Kidney (tissue), 22 donors: ENCODE measurements around the gene KCNE4. TPM values are rescaled to one million over a fixed set of nuclear protein-coding genes. Genes with fewer than 3 reads are reported as not detected.

ENCODE experiments used
- DNase-seq, 5 donors: peaks; one replicate each; pipeline ENCODE4 v3.0.0-alpha.2; 2013 to 2020
- FAIRE-seq: peaks from 2 replicates; lab custom pipeline; 2012; peaks lifted over from hg19 to GRCh38; lab: Jason Lieb, UNC
- H3K27ac ChIP-seq, 2 donors: one replicate each; pipeline ENCODE4 v1.7.0; 2013; ENCODE audit warnings: low read depth in 2 of 2, low read length in 2 of 2, inconsistent platforms in 1 of 2
- H3K27me3 ChIP-seq: one replicate; pipeline ENCODE4 v1.7.1; 2013; ENCODE audit warnings: low read length, inconsistent platforms; ENCODE audit not compliant: control insufficient read depth, insufficient read depth
- H3K36me3 ChIP-seq, 3 donors: one replicate each; pipeline versions ENCODE4 v1.7.0 to v1.7.1; 2013; ENCODE audit warnings: low read length in 3 of 3, control low read depth in 1 of 3, inconsistent platforms in 1 of 3; ENCODE audit not compliant: insufficient read depth in 3 of 3, control insufficient read depth in 2 of 3
- H3K4me1 ChIP-seq, 3 donors: one replicate each; pipeline versions ENCODE4 v1.7.0 to v1.7.1; 2013; ENCODE audit warnings: low read length in 3 of 3, inconsistent platforms in 1 of 3, low read depth in 1 of 3; ENCODE audit not compliant: control insufficient read depth in 2 of 3, insufficient read depth in 2 of 3
- H3K4me3 ChIP-seq, 3 donors: one replicate each; pipeline versions ENCODE4 v1.7.0 to v1.8.1; 2013; ENCODE audit warnings: low read length in 3 of 3, control low read depth in 1 of 3, inconsistent platforms in 1 of 3
- H3K9ac ChIP-seq, 3 donors: one replicate each; pipeline versions ENCODE4 v1.7.0 to v1.7.1; 2013; ENCODE audit warnings: low read length in 3 of 3, control low read depth in 1 of 3, inconsistent platforms in 1 of 3
- H3K9me3 ChIP-seq, 3 donors: one replicate each; pipeline versions ENCODE4 v1.7.0 to v1.7.1; 2013; ENCODE audit warnings: low read length in 3 of 3, control low read depth in 1 of 3, inconsistent platforms in 1 of 3; ENCODE audit not compliant: control insufficient read depth in 2 of 3, insufficient read depth in 1 of 3
- intact Hi-C: fragments of 100-400 bp; cut with DNase I; formaldehyde crosslinking; loops from one replicate; pipeline ENCODE4 v1.11.1; 2022
- long read RNA-seq, 10 donors: library from polyadenylated mRNA in 1 of 10; unstranded in 1 of 10; transcript quantifications; one replicate each; pipeline ENCODE4 v2.0.0 and lab custom pipeline, GENCODE V29; 2021 to 2026
- polyA plus RNA-seq: library from polyadenylated mRNA; stranded (reverse); fragments of 350-450 nt; fragmentation: Illumina TruSeq; extraction: RNeasy Lipid Tissue Mini Kit (QIAGEN cat#74804); gene quantifications from one replicate; pipeline ENCODE4 v1.2.3, GENCODE V29; 2014; ENCODE audit warnings: low read depth, low replicate concordance; ENCODE audit not compliant: insufficient read depth
- total RNA-seq: library from RNA; stranded (reverse); fragmentation: NEBNext Ultra II Directional; extraction: Animal tissue kit (Norgen Biotek cat#: 25700); gene quantifications from one replicate; pipeline ENCODE4 v1.2.1, GENCODE V29; 2021
- TF ChIP-seq, protein P1 (sequence below): IDR thresholded peaks from 3 replicates; pipeline ENCODE4 v1.5.1; 2012; ENCODE audit warnings: mild to moderate bottlenecking, moderate library complexity, borderline replicate concordance; ENCODE audit not compliant: insufficient read depth; ENCODE audit errors: extremely low read depth
- donor health status: control.
- donor health status: control.
- donor health status: control.
- donor health status: control.
- donor health status: control.
- donor health status: DM: yes; HTN: yes; CAD: no.
- donor health status: Normal renal cell carcinoma (clear cell type).

KCNE4 gene, protein sequence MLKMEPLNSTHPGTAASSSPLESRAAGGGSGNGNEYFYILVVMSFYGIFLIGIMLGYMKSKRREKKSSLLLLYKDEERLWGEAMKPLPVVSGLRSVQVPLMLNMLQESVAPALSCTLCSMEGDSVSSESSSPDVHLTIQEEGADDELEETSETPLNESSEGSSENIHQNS
- total RNA-seq (4.2 TPM), polyA plus RNA-seq (4.0 TPM)
- long read RNA-seq, donor 1, partial matches to known transcripts = 0 of 2 reads
- long read RNA-seq, donor 1, other reads (novel, unspliced or antisense) = 0 of 2 reads
- long read RNA-seq, donor 2, partial matches to known transcripts = 0 of 3 reads
- long read RNA-seq, donor 2, other reads (novel, unspliced or antisense) = 0 of 3 reads
- long read RNA-seq, donor 3, partial matches to known transcripts = 0 of 2 reads
- long read RNA-seq, donor 3, other reads (novel, unspliced or antisense) = 0 of 2 reads
- long read RNA-seq, donor 4, transcript KCNE4-201 (2 exons, 3,291 nt) = major isoform, 5 of 5 reads
- long read RNA-seq, donor 4, partial matches to known transcripts = 0 of 5 reads
- long read RNA-seq, donor 4, other reads (novel, unspliced or antisense) = 0 of 5 reads
- long read RNA-seq, donor 5, partial matches to known transcripts = 0 of 1 reads
- long read RNA-seq, donor 5, other reads (novel, unspliced or antisense) = 0 of 1 reads
- long read RNA-seq, donor 6 = 0 reads
- long read RNA-seq, donor 7, partial matches to known transcripts = 0 of 2 reads
- long read RNA-seq, donor 7, other reads (novel, unspliced or antisense) = 1 of 2 reads
- long read RNA-seq, donor 8, partial matches to known transcripts = 0 of 2 reads
- long read RNA-seq, donor 8, other reads (novel, unspliced or antisense) = 0 of 2 reads
- long read RNA-seq, donor 9 = 0 reads
- long read RNA-seq, donor 10, partial matches to known transcripts = 0 of 2 reads
- long read RNA-seq, donor 10, other reads (novel, unspliced or antisense) = 0 of 2 reads

DNA sequence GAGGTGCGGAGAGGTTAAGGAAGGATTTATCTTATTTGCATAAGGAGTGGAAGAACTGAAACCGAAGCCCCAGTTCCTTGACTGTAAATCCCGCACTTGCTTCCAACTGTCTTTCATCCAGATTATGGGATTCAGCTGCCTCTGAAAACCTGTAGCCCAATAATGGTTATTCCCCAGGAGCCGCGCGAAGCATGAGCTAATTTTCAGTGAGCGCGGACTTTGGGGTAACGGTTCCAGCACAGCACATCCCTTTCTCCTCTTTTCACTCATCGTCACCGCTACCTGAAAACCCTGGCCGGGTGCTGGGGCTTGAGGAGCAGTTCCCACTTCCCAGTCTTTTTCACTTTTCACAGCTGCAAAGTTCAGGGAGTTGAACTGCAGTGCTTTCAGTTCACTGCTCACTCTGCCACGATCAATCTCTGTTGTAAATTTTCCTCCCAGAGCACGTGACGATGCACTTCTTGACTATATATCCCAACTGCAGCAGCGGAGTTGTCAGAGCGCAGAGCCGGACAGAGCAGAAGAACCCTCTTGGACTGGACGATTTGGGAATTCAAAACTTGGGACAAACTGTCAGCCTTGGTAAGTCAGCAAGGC lies at the start of gene KCNE4:
TSS of gene KCNE4 (plus strand) at position 498 of the 597 bp plus-strand sequence. CDS start 641 bp downstream, outside the sequence.
- H3K4me1 ChIP-seq = peaks cover 0 to 3% (median 0%) of the 10 kb centered on the region in 3 donors

DNA sequence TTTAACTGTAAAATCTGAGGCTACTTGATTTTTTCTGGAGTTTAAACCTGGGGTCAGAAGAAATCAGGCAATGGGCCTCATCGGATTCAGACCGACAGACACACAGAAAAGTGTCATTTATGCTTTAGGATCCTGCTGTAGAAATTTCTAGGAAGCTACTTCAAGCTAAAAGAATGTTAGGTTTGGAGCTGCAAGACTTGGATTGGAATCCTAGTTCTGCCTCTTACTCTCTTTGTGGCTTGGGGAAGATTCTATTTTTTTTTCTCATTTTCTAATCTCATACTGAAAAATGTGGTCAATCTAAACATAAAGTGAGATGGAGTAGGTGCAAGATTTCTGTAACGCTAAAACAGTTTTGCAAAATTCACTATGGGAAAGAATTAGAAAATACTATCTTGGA lies 48.8 kb upstream of the KCNE4 start:
- TF ChIP-seq, protein P1, sequence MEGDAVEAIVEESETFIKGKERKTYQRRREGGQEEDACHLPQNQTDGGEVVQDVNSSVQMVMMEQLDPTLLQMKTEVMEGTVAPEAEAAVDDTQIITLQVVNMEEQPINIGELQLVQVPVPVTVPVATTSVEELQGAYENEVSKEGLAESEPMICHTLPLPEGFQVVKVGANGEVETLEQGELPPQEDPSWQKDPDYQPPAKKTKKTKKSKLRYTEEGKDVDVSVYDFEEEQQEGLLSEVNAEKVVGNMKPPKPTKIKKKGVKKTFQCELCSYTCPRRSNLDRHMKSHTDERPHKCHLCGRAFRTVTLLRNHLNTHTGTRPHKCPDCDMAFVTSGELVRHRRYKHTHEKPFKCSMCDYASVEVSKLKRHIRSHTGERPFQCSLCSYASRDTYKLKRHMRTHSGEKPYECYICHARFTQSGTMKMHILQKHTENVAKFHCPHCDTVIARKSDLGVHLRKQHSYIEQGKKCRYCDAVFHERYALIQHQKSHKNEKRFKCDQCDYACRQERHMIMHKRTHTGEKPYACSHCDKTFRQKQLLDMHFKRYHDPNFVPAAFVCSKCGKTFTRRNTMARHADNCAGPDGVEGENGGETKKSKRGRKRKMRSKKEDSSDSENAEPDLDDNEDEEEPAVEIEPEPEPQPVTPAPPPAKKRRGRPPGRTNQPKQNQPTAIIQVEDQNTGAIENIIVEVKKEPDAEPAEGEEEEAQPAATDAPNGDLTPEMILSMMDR = no peak
- intact Hi-C loops = no loop called here
- Histone ChIP-seq H3K27me3 (no peaks in the 10 kb centered on the region), H3K4me1 (no peaks in the 10 kb centered on the region), H3K9me3 (no peaks in the 10 kb centered on the region), H3K27ac (no peak overlapping the region), H3K9ac (no peak overlapping the region), H3K4me3 (no peak overlapping the region), H3K36me3 (no peaks in the 10 kb centered on the region)
- FAIRE-seq (no peak), DNase-seq (no peak)

More for the DNA sequence above, at the start of gene KCNE4:
- TF ChIP-seq, protein P1 = no peak
- Histone ChIP-seq H3K9ac (peak within 1 kb of the TSS in 2 of 3 donors; percentile 41 to 68), H3K9me3 (peaks cover 0 to 1% (median 0%) of the 10 kb centered on the region in 3 donors), H3K27me3 (no peaks in the 10 kb centered on the region), H3K4me3 (peak within 1 kb of the TSS; percentile 57 to 76 (median 63)), H3K27ac (peak within 1 kb of the TSS; percentile 36 to 73), H3K36me3 (no peaks in the 10 kb centered on the region)
- DNase-seq (peak in 3 of 5 donors; percentile 64 to 92 (median 86)), FAIRE-seq (no peak)
- intact Hi-C loops = no loop called here

DNA sequence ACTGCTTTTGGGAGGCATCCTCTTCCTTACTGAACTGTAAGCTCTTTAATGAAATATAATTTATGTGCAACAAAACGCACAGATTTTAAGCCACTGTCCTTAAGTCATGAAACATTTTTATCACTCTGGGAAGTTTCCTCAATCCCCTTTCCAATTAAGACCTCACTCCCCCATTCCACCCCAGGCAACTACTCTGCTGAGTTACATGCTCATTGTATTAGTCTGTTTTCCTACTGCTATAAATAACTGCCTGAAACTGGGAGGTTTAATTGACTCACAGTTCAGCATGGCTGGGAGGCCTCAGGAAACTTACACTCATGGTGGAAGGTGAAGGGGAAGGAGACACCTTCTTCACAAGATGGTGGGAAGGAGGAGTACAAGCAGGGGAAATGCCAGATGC lies 46.5 kb upstream of the KCNE4 start:
- H3K9ac ChIP-seq = no peak overlapping the region
- H3K27ac ChIP-seq = no peak overlapping the region
- H3K9me3 ChIP-seq = no peaks in the 10 kb centered on the region
- DNase-seq (no peak), FAIRE-seq (no peak)
- H3K4me1 ChIP-seq = no peaks in the 10 kb centered on the region
- intact Hi-C loops = no loop called here
- TF ChIP-seq, protein P1 = no peak
- no peak overlapping the region for H3K4me3 ChIP-seq
- no peaks in the 10 kb centered on the region for H3K36me3 ChIP-seq
- no peaks in the 10 kb centered on the region for H3K27me3 ChIP-seq
